K562 (cell line): ENCODE data around the gene LAMC1. TPM values are rescaled to one million over a fixed set of nuclear protein-coding genes. Genes with fewer than 3 reads are reported as not detected.

Source experiments
- ATAC-seq: fragments of 200-7000 bp; cut with Tn5 transposase; 3 replicates; pipeline ENCODE4 v1.9.1; 2020; ENCODE audit warnings: moderate library complexity
- BruUV-seq: library from RNA; stranded (reverse); fragments of 400-500 nt; replicated peaks from 2 replicates; lab custom pipeline; 2021; lab: Mats Ljungman, UMichigan
- CTCF ChIA-PET: fragments of 300-600 bp; formaldehyde crosslinking; extraction: SDS; loops from one replicate; lab custom pipeline; 2021; ENCODE audit warnings: low intra/inter-chr PET ratio; lab: Yijun Ruan, JAX
- POLR2A ChIA-PET: fragments of 300-600, 350-650 bp; sonication (Branson Sonifier 250); formaldehyde crosslinking; extraction: SDS; loops from one replicate; lab custom pipeline; 2021; ENCODE audit warnings: antibody characterized with exemption, inconsistent platforms; lab: Yijun Ruan, JAX
- DNase-seq, 4 experiments: peaks; one replicate each; pipeline versions ENCODE4 v3.0.0 to v3.0.0-alpha.2; 2011 to 2018; ENCODE audit warnings: low spot score in 3 of 4, mixed read lengths in 3 of 4; ENCODE audit errors: extremely low read depth in 1 of 4
- FAIRE-seq: peaks from 2 replicates; lab custom pipeline; 2011; peaks lifted over from hg19 to GRCh38; lab: Jason Lieb, UNC
- H2AFZ ChIP-seq: 2 replicates; pipeline ENCODE4 v1.6.0; 2011; ENCODE audit warnings: low read depth, low read length, control low read depth, inconsistent platforms
- H3K27ac ChIP-seq: fragments of 200-600 bp; 3 replicates; pipeline ENCODE4 v1.8.0; 2011; ENCODE audit warnings: low read depth, mild to moderate bottlenecking, control low read depth, inconsistent platforms, low read length, moderate library complexity, mixed read lengths; ENCODE audit errors: extremely low read depth
- H3K27me3 ChIP-seq, 2 experiments: fragments of 300-600 bp in 1 of 2; 2 replicates in 1 of 2; 3 replicates in 1 of 2; pipeline versions ENCODE4 v1.6.0 to v1.8.0; 2011; ENCODE audit warnings: inconsistent platforms in 2 of 2, low read length in 2 of 2, mild to moderate bottlenecking in 1 of 2, mixed read lengths in 1 of 2, moderate library complexity in 1 of 2; ENCODE audit not compliant: control insufficient read depth in 2 of 2, insufficient read depth in 2 of 2
- H3K36me3 ChIP-seq: fragments of 300-600 bp; 3 replicates; pipeline ENCODE4 v1.8.0; 2011; ENCODE audit warnings: mild to moderate bottlenecking, low read length, inconsistent platforms; ENCODE audit not compliant: control insufficient read depth, insufficient read depth
- H3K4me1 ChIP-seq, 2 experiments: fragments of 200-600 bp in 1 of 2; replicated peaks in 1 of 2; 2 replicates in 1 of 2; 3 replicates in 1 of 2; pipeline versions ENCODE4 v1.5.1 to v1.8.0; 2011; ENCODE audit warnings: inconsistent platforms in 2 of 2, low read length in 2 of 2, mild to moderate bottlenecking in 1 of 2, mixed read lengths in 1 of 2, moderate library complexity in 1 of 2; ENCODE audit not compliant: control insufficient read depth in 2 of 2, insufficient read depth in 2 of 2
- H3K4me2 ChIP-seq: 2 replicates; pipeline ENCODE4 v1.6.1; 2011; ENCODE audit warnings: low read length, control low read depth, inconsistent platforms, mixed read lengths; ENCODE audit not compliant: insufficient read depth
- H3K4me3 ChIP-seq: fragments of 200-600 bp; sonication (generic), shearing (Covaris generic); 2 replicates; pipeline ENCODE4 v1.5.1; 2016; ENCODE audit warnings: control low read depth, inconsistent platforms
- H3K79me2 ChIP-seq: fragments of 200-600 bp; 3 replicates; pipeline ENCODE4 v1.8.0; 2011; ENCODE audit warnings: low read length, inconsistent platforms; ENCODE audit not compliant: control insufficient read depth, insufficient read depth
- H3K9ac ChIP-seq, 2 experiments: 2 replicates each; pipeline versions ENCODE4 v1.6.0 to v1.6.1; 2011; ENCODE audit warnings: low read depth in 2 of 2, low read length in 2 of 2, control low read depth in 1 of 2, inconsistent platforms in 1 of 2, mild to moderate bottlenecking in 1 of 2, mixed read lengths in 1 of 2; ENCODE audit not compliant: insufficient read depth in 1 of 2
- H3K9me1 ChIP-seq: one replicate; pipeline ENCODE4 v1.6.0; 2011; ENCODE audit warnings: inconsistent platforms, mild to moderate bottlenecking, low read length, moderate library complexity; ENCODE audit not compliant: control insufficient read depth, insufficient read depth
- H3K9me3 ChIP-seq: replicated peaks from 2 replicates; pipeline ENCODE4 v1.5.1; 2011; ENCODE audit warnings: low read depth, low read length, inconsistent platforms; ENCODE audit not compliant: control insufficient read depth, insufficient read depth
- H4K20me1 ChIP-seq: replicated peaks from 2 replicates; pipeline ENCODE4 v1.6.1; 2011; ENCODE audit warnings: low read length, inconsistent platforms, mixed read lengths; ENCODE audit not compliant: control insufficient read depth, insufficient read depth
- ATF3 ChIP-seq, 2 experiments: fragments of 450-650 bp in 1 of 2; sonication (generic) in 1 of 2; formaldehyde crosslinking in 1 of 2; IDR thresholded peaks in 1 of 2; conservative IDR thresholded peaks in 1 of 2; 2 replicates each; pipeline versions ENCODE4 v1.6.1 to v1.8.1; 2016 to 2023; ENCODE audit warnings: mild to moderate bottlenecking in 2 of 2, moderate library complexity in 2 of 2, inconsistent platforms in 1 of 2, missing genetic modification reagents in 1 of 2
- ZNF263 ChIP-seq: sonication (generic); formaldehyde crosslinking; IDR thresholded peaks from 2 replicates; pipeline ENCODE4 v1.8.0; 2022; ENCODE audit warnings: mild to moderate bottlenecking, missing genetic modification reagents, borderline replicate concordance
- WGBS: fragments of 100-300 bp; shearing (Covaris generic); methylation state at CpG from one replicate; pipeline ENCODE4 v1.1.6; 2016; ENCODE audit warnings: low coverage, mixed read lengths; ENCODE audit not compliant: insufficient coverage; ENCODE audit errors: missing lambda C conversion rate; 5-methylcytosine and 5-hydroxymethylcytosine counted together
- in situ Hi-C: fragments of 300-500 bp; cut with MboI; formaldehyde crosslinking; loops from 4 replicates; pipeline ENCODE4 v1.15.0; 2018; ENCODE audit warnings: inconsistent platforms, mixed read lengths
- intact Hi-C: fragments of 100-400 bp; cut with micrococcal nuclease; formaldehyde crosslinking; loops from 2 replicates; pipeline ENCODE4 v1.14.2; 2022
- polyA plus RNA-seq, 8 experiments: library from polyadenylated mRNA; depleted of rRNA in 4 of 8; stranded (reverse) in 5 of 8; unstranded in 3 of 8; fragments of >200 nt; fragmentation: Nextera tagmentation in 2 of 8; fragmentation: Illumina TruSeq in 1 of 8; extraction: Ambion mirVana in 2 of 8; extraction: Trizol in 1 of 8; gene quantifications; 2 replicates each; pipeline versions ENCODE4 v1.2.1 to v1.2.3, GENCODE V29; 2011 to 2014; ENCODE audit warnings: inconsistent platforms in 1 of 8, missing spikeins in 1 of 8
- total RNA-seq, 7 experiments: library from RNA; depleted of rRNA in 6 of 7; stranded (reverse); fragments of >200 nt in 6 of 7; fragmentation: Illumina TruSeq in 2 of 7; extraction: Trizol in 2 of 7; gene quantifications; 2 replicates each; pipeline versions ENCODE4 v1.2.1 to v1.2.3, GENCODE V29; 2011 to 2021; ENCODE audit warnings: low replicate concordance in 1 of 7

LAMC1 gene
- total and polyA plus RNA-seq, 9 of the 15 experiments (the other 6 are each of a cell fraction or from before 2014, with no cell fraction given): 0.07 to 0.71 (median 0.13) TPM; not detected in 2

- in situ Hi-C loops (no loop called here), intact Hi-C loops (no loop called here)
- POLR2A ChIA-PET: interaction anchor here (0.6 to 1.1 kb wide), 4 partner anchors 14 to 70 kb away, joined by 3 to 4 read pairs (median 3); no protein-coding TSS in a partner anchor
- H3K9ac ChIP-seq: no peak overlapping the region
- H3K79me2 ChIP-seq: no peaks in the 10 kb centered on the region
- H2AFZ ChIP-seq: no peak overlapping the region
- H3K27me3 ChIP-seq: peaks cover 10 to 21% of the 10 kb centered on the region in 2 experiments; a peak in 4 of 5 replicates
- no peaks in the 10 kb centered on the region for H3K9me1 ChIP-seq
- no peak overlapping the region for H3K4me2 ChIP-seq
- H3K27ac ChIP-seq: no peak overlapping the region
- H3K4me1 ChIP-seq: no peaks in the 10 kb centered on the region
- no peaks in the 10 kb centered on the region for H4K20me1 ChIP-seq
- no peak overlapping the region for H3K4me3 ChIP-seq
- ATAC-seq (no peak), DNase-seq (no peak), FAIRE-seq (no peak)
- H3K9me3 ChIP-seq: no peaks in the 10 kb centered on the region
- TF ChIP-seq ATF3 (IDR thresholded peaks at IDR 0.05) (0 out of 2 replicates have a peak, but pooled peaks have one; percentile 18), ATF3 (CRISPR knock-in tag; conservative IDR thresholded peaks at IDR 0.05) (no peak), ZNF263 (CRISPR knock-in tag) (no peak)
- under 1% methylated on average over 5 of the region's 5 CpGs for WGBS
- CTCF ChIA-PET: no interaction called here
- no TSS peak for BruUV-seq
- no peaks in the 10 kb centered on the region for H3K36me3 ChIP-seq
Measured at GRCh38 chr1:183032122-183032921, 9.1 kb downstream of the LAMC1 start.
